Natural killer cell (primary cell): Measurements from ENCODE around the gene RBP4. TPM values are rescaled to one million over a fixed set of nuclear protein-coding genes. Genes with fewer than 3 reads are reported as not detected.

Source experiments
- ATAC-seq, 3 donors: fragments of 150-1000 bp in 2 of 3; fragments of 200-7000 bp in 1 of 3; cut with Tn5 transposase; 1 replicate in 1 of 3; 2 replicates in 2 of 3; pipeline ENCODE4 v1.10.0; 2021; ENCODE audit warnings: mild to moderate bottlenecking in 2 of 3, moderate library complexity in 2 of 3
- DNase-seq, 2 donors: peaks; one replicate each; pipeline versions ENCODE4 v3.0.0 to v3.0.0-alpha.2; 2013 to 2021; ENCODE audit warnings: mixed read lengths in 1 of 2
- H3K27ac ChIP-seq: one replicate; pipeline ENCODE4 v1.5.1; 2013; ENCODE audit warnings: mild to moderate bottlenecking, low read length
- H3K27me3 ChIP-seq: one replicate; pipeline ENCODE4 v1.6.1; 2013; ENCODE audit warnings: low read length; ENCODE audit not compliant: control insufficient read depth, insufficient read depth
- H3K36me3 ChIP-seq: one replicate; pipeline ENCODE4 v1.6.1; 2013; ENCODE audit warnings: low read length; ENCODE audit not compliant: control insufficient read depth, insufficient read depth
- H3K4me1 ChIP-seq: one replicate; pipeline ENCODE4 v1.6.1; 2013; ENCODE audit warnings: low read length; ENCODE audit not compliant: control insufficient read depth, insufficient read depth
- H3K4me3 ChIP-seq: one replicate; pipeline ENCODE4 v1.5.1; 2013; ENCODE audit warnings: low read length
- H3K9me3 ChIP-seq: one replicate; pipeline ENCODE4 v1.6.1; 2013; ENCODE audit warnings: low read length; ENCODE audit not compliant: control insufficient read depth, insufficient read depth
- H3K27ac Mint-ChIP-seq, 2 donors: one replicate each; pipeline ENCODE4 v1.8.0; 2022; ENCODE audit warnings: mild to moderate bottlenecking in 2 of 2, mixed read lengths in 2 of 2, moderate library complexity in 1 of 2
- H3K27me3 Mint-ChIP-seq, 2 donors: one replicate each; pipeline ENCODE4 v1.8.0; 2022; ENCODE audit warnings: low read depth in 2 of 2, mixed read lengths in 2 of 2
- H3K36me3 Mint-ChIP-seq: one replicate; pipeline ENCODE4 v1.8.0; 2022; ENCODE audit warnings: mixed read lengths
- H3K4me1 Mint-ChIP-seq, 2 donors: one replicate each; pipeline ENCODE4 v1.8.0; 2022; ENCODE audit warnings: mixed read lengths in 2 of 2
- H3K4me3 Mint-ChIP-seq: one replicate; pipeline ENCODE4 v1.8.0; 2022; ENCODE audit warnings: mild to moderate bottlenecking, moderate library complexity, mixed read lengths
- H3K9me3 Mint-ChIP-seq, 2 donors: one replicate each; pipeline ENCODE4 v1.8.0; 2022; ENCODE audit warnings: mixed read lengths in 2 of 2
- CTCF ChIP-seq: fragments of 200-600 bp; IDR thresholded peaks from one replicate; pipeline ENCODE4 v1.8.0; 2022; ENCODE audit warnings: antibody characterized with exemption
- WGBS: methylation state at CpG from one replicate; pipeline ENCODE4 v1.1.7; 2013; ENCODE audit warnings: missing lambda C conversion rate; ENCODE audit not compliant: insufficient coverage; 5-methylcytosine and 5-hydroxymethylcytosine counted together
- intact Hi-C: fragments of 100-400 bp; cut with micrococcal nuclease; formaldehyde crosslinking; loops from one replicate; pipeline ENCODE4 v1.14.2; 2022
- total RNA-seq, 4 donors: library from RNA; stranded (reverse); fragments of 120-200 nt in 1 of 4; gene quantifications; one replicate each; pipeline versions ENCODE4 v1.2.3 to v1.2.4, GENCODE V29; 2013 to 2022

RBP4 gene
- total RNA-seq, 3 donors from 2014 or later (not counting 1 experiment from before 2014, with no cell fraction given): not detected

DNA sequence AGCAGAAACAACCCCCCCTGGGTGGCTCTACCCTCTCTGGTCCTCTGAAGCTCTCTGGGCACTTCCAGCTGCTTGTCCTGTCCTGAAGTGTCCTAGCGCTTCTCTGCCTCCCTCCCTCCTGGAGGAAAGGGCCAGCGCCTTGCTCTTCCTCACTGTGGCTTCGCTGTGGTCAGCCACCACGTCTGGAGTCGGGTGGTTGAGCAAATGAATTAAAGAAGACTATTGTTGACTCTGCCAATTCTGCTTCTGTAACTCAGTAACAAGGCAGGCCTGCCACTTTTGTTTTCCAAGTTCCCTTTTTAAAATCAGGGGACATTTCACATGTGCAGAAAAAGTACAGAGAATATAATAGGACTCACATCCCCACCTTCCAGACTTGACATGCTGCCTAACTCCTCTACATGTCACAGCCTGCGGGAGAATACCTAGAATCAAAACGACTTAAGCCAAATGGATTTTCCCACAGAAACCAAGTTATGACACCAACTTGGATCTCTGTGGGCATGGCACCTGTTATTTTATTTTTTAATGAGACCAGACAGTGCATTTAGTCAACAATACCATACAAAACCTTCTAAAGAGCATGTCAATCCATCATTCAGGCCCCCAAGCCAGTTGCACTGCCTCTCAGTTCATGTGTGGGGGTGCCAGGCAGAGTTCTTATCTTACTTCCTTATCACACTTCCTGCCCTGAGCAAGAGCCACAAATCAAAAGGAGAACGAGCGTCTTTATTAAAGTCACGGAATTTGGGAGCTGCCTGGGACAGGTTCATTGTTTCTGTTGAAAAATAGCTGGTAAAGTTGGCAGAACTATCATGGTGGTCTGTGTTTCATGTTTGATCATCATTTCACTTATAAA is 27.8 kb downstream of the RBP4 start:
- no peak for DNase-seq
- H3K27me3 Mint-ChIP-seq: peaks cover 21 to 37% of the 10 kb centered on the region in 2 donors
- no peak for TF ChIP-seq CTCF
- no peaks in the 10 kb centered on the region for H3K9me3 ChIP-seq
- no peak overlapping the region for H3K27ac Mint-ChIP-seq
- H3K4me1 Mint-ChIP-seq: no peaks in the 10 kb centered on the region
- intact Hi-C loops: no loop called here
- ATAC-seq: no peak
- H3K9me3 Mint-ChIP-seq: no peaks in the 10 kb centered on the region
- H3K27ac ChIP-seq: no peak overlapping the region
- no peak overlapping the region for H3K4me3 Mint-ChIP-seq
- peaks cover 7% of the 10 kb centered on the region for H3K4me1 ChIP-seq
- WGBS: 8% methylated on average over 6 of the region's 10 CpGs
- H3K27me3 ChIP-seq: peaks cover 6% of the 10 kb centered on the region
- H3K36me3 Mint-ChIP-seq: no peaks in the 10 kb centered on the region
- H3K36me3 ChIP-seq: no peaks in the 10 kb centered on the region
- H3K4me3 ChIP-seq: no peak overlapping the region

DNA sequence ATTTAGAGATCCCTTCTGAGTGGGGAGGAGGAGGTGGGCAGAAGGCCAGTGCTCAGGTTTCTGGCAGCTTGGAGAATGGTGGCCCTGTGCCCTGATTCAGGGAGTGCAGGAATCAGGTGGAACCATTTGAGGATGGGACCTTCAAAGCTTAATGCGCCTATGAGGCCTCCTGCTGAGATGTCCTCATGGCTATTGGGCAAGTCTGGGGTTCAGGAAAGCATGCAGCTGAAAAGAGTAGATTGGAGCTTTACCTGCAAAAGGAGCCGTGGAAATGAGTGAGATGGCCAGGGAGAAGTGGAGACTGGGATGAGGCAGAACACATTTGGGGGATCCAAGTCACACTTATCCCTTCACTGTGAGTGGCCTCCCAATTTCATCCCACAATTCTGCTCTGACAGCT is 28.4 kb downstream of the RBP4 start:
- intact Hi-C loops: no loop called here
- no peaks in the 10 kb centered on the region for H3K36me3 ChIP-seq
- Mint-ChIP-seq H3K9me3 (no peaks in the 10 kb centered on the region), H3K36me3 (no peaks in the 10 kb centered on the region), H3K4me1 (no peaks in the 10 kb centered on the region), H3K27ac (no peak overlapping the region), H3K4me3 (no peak overlapping the region), H3K27me3 (peaks cover 28 to 44% of the 10 kb centered on the region in 2 donors)
- H3K9me3 ChIP-seq: no peaks in the 10 kb centered on the region
- peaks cover 7% of the 10 kb centered on the region for H3K27me3 ChIP-seq
- no peak for DNase-seq
- WGBS: 90% methylated on average over 2 of the region's 2 CpGs
- H3K27ac ChIP-seq: no peak overlapping the region
- TF ChIP-seq CTCF: no peak
- H3K4me1 ChIP-seq: peaks cover 7% of the 10 kb centered on the region
- no peak overlapping the region for H3K4me3 ChIP-seq
- no peak for ATAC-seq

GRCh38 chr10:93570383-93570782 is 30.7 kb downstream of the RBP4 start:
- H3K4me1 ChIP-seq: peaks cover 7% of the 10 kb centered on the region
- 87% methylated on average over 3 of the region's 3 CpGs for WGBS
- peaks cover 41 to 57% of the 10 kb centered on the region in 2 donors for H3K27me3 Mint-ChIP-seq

More at GRCh38 chr10:93570383-93570782, 30.7 kb downstream of the RBP4 start:
- Mint-ChIP-seq H3K27ac (no peak overlapping the region), H3K4me3 (no peak overlapping the region), H3K36me3 (no peaks in the 10 kb centered on the region), H3K9me3 (no peaks in the 10 kb centered on the region), H3K4me1 (no peaks in the 10 kb centered on the region)
- DNase-seq: no peak
- intact Hi-C loops: no loop called here
- Histone ChIP-seq H3K9me3 (no peaks in the 10 kb centered on the region), H3K4me3 (no peak overlapping the region), H3K36me3 (no peaks in the 10 kb centered on the region), H3K27ac (no peak overlapping the region), H3K27me3 (peaks cover 11% of the 10 kb centered on the region)
- ATAC-seq: no peak
- TF ChIP-seq CTCF: no peak
